Nucleus accumbens (tissue), 56 donors: ENCODE measurements around the gene POGZ.

Experiments used
- DNase-seq, 56 donors: peaks; one replicate each; lab custom pipeline; 2025; lab: John Stamatoyannopoulos, UW

POGZ gene

DNA sequence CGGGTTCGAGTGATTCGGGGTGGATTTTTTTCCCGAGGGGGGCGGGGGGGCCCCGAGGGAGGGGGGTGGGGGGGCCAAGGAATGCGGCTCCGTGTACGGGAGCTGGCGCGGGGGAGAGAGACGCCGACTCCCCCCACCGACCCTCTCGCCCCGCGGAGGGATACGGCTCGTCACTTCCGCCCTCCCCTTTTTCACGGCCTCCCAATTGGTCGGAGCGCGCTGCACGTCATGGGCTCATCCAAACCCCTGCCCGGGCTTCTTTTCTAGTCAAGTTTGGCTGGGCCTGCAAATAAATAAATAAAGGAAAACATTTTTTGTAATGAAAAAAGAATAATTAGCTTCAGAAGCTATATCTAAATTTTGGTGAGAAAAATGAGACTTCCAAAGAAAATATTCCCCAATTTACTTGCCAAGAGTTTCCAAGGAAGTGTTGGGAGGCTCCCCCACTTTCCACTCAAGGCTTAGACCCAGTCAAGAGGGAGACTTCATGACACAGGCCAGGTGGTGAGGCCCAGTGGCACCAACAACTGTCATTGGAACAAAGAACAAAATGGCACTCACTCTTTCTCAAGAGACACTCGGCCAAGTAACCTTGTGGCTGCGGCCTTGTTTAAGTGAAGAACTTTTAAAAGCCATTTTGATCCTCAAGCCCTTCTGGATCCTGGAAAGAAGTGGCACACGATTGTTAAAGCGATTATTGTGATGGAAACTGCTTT, at the start of gene POGZ:
TSS of gene POGZ (minus strand) at position 164 of the 716 bp plus-strand sequence. CDS start 17,290 bp downstream, outside the sequence.
- DNase-seq: peak in 55 of 56 donors; percentile 59 to 96 (median 92)

GRCh38 chr1:151508833-151509232, 49.5 kb upstream of the POGZ start:
- peak in 20 of 56 donors; percentile 4 to 57 (median 13) for DNase-seq

GRCh38 chr1:151504759-151505158, 45.5 kb upstream of the POGZ start:
- no peak for DNase-seq

DNA sequence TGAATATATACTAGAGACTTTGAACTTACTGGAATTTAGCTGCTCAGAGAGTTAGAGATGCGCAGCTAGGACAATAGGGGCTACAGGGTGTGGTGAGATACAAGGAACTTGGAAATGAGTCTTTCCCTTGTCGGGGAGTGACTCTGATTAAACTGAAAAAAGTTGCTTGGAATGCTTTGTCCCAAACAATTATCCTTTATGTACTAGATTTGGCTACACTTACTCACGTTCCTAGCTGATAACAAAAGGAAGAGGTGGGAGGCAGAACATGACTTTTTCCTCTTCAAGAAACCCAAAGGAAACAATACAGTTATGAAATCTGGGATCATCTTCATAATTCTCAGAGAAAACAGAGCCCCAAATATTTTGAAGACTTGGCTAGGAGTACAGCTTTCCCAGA, 45.0 kb upstream of the POGZ start:
- no peak for DNase-seq

GRCh38 chr1:151502859-151503780, 43.8 kb upstream of the POGZ start:
- DNase-seq: no peak

DNA sequence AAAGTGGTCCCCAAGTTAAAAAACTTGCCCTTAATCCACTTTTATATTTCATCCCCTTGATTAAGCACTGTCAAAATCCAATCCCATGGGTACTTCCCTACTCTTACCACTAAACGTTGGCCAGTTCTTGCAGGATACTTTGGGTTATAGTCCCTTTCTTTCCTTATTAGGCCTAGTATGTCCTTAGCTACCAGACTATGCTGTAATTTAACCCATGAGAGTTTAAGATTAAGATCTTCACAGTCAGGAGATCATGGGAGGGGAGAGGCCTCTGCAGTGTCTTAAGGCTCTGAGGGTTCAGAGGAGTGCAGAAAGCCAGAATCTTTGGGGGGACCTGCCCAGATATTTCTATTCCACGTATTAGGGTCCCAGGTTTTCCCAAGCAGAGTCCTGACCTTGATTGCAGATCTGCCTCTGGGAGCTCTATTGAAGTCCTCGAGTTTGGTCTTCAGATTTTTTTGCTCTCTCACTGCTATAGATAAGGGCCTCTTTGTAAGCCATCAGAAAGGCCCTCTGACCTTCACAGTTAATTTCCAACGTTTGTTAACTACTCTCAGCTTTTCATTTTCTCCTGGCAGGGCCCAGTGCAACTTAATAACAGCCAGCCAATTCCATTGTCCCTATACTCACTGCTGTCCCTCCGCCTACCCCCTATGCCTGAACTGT, 42.9 kb upstream of the POGZ start:
- DNase-seq: no peak

GRCh38 chr1:151501474-151501873, 42.2 kb upstream of the POGZ start:
- no peak for DNase-seq

DNA sequence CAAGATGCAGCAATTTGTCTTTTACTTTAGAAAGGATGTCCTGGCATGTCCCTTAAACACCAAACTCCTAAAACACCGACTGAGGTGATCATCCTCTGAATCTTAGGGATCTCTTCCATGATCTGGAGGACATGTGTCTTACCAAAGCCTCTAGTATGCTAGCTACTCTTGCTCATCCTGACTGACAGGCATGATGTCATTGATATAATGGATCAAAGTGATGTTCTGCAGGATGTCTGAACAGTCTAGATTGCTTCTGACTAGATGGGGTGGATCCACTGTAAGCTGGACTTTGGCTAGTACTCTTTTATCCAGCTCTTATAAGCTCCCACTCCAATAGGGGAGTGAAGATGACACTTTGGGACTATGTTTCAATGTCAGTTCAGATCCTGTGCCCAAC, 40.6 kb upstream of the POGZ start:
- no peak for DNase-seq

GRCh38 chr1:151499365-151499764, 40.1 kb upstream of the POGZ start:
- DNase-seq: no peak

- peak in 1 of 56 donors; percentile 3 for DNase-seq
Observed at GRCh38 chr1:151495316-151495715, 36.0 kb upstream of the POGZ start.

- DNase-seq: peak in 12 of 56 donors; percentile 1 to 22 (median 11)
Observed at GRCh38 chr1:151494741-151495281, 35.5 kb upstream of the POGZ start.

GRCh38 chr1:151493042-151493441, 33.7 kb upstream of the POGZ start:
- DNase-seq: no peak

DNA sequence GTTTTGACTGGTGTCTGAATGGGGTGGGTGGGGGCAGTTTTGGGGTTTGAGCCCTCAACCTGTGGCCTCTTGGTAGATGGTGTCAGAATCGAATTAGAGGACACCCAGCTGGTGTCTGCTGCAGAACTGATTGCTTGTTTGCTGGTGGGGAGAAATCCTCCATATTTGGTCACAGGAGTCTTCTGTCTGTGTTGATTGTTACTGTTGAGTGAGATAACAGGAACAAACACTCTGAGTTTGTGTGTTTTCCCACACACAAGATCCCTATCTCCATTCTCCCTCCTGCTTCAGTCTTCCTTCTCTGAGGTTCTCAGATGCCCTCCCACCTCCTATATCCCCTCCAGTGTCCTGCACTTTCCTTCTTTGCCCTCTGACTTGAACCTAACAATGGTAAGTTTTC, 32.8 kb upstream of the POGZ start:
- no peak for DNase-seq

DNA sequence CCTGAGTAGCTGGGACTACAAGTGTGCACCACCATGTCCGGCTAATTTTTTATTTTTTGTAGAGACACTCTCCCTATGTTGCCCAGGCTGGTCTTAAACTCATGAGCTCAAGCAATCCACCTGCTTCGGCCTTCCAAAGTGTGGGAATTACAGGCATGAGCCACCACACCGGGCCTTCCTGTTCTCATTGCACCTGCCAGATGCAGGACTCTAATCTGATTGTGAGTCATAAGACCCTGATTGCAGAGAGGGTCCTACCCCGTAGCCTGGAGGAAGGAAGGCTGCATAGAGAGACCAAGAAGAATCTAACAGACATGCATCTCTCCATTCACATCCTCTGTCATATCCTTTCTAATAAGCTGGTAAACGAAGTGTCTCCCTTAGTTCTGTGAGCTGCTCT, 32.3 kb upstream of the POGZ start:
- DNase-seq: no peak

DNA sequence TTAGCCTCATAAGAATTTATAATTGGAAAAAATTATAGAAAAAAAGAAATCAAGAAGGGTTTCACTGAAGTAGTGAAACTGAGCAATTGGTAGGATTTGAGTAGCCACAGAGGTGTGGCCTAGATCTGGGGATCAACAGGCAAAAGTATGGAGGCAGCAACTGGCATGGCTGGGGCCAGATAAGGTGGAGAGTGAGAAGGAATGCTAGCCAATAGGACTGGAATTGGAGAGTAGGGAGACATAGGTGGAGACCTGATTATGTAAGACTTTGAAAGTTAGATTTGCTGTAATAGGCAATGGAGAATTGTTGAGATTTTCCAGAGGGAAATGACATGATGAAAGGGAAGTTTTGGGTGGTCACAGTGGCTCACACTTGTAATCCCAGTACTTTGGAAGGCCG, 27.3 kb upstream of the POGZ start:
- DNase-seq: no peak

- no peak for DNase-seq
Observed at GRCh38 chr1:151485685-151486255, 26.5 kb upstream of the POGZ start.

GRCh38 chr1:151482017-151482416, 22.7 kb upstream of the POGZ start:
- DNase-seq: no peak

GRCh38 chr1:151479462-151479861, 20.2 kb upstream of the POGZ start:
- no peak for DNase-seq

- no peak for DNase-seq
Observed at GRCh38 chr1:151478923-151479322, 19.6 kb upstream of the POGZ start.

- no peak for DNase-seq
Observed at GRCh38 chr1:151478140-151478812, 19.0 kb upstream of the POGZ start.
